Right forelimb (tissue), 1 donor: Measurements from ENCODE around the gene RBM8A.
A peak's percentile ranks its signal among the peaks of the same experiment; 100 is the strongest.
"Not testable (repeated sequence)": the region's sequence is repeated elsewhere in the genome, so short reads cannot be mapped to it uniquely, and the experiment has no call there.

Experiments used
- DNase-seq: peaks from one replicate; pipeline ENCODE4 v3.0.0-alpha.2; 2018

Gene RBM8A

DNA sequence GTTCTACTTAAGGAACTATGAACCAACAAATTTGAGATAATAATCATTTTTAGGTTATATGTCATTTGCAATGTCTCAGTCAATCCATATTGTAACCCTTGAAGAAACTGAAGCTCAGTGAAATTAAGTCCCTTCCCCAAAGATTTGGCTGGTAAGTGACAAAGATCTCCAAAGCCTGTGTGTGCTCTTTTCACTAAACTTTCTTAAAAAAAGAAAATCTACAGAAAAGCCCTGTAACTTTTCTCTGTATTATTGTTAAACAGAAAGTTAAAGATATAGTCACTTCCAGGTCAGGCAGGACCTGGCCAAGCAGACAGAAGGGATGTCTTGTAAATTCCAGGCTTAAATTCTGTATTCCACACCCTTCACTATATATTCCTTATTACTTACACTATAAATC is 29.1 kb upstream of the RBM8A start:
- no peak for DNase-seq

GRCh38 chr1:145955436-145955835 is 28.2 kb upstream of the RBM8A start:
- no peak for DNase-seq

GRCh38 chr1:145953861-145954260 is 26.6 kb upstream of the RBM8A start:
- DNase-seq, result no peak

- no peak for DNase-seq
Observed at GRCh38 chr1:145952903-145953302, 25.6 kb upstream of the RBM8A start.

DNA sequence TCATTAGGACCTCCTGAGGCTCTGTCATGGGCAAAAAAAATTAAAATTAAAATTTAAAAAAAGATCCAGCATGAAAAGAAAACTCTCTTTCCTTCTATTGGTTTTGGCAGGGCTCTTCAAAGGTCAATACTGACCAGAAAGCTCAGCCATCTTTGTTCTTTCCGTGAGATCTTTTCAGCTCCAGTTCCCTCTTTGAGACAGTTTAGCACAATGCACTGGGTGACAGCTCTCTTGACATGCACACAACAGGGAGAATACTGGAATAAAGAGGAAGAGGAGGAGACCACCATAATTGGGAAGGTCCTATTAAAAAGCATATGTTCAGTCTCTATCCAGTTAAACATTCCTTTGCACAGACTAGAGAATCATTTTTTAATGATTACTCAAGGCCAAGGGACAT is 24.2 kb upstream of the RBM8A start:
- DNase-seq, result no peak

- no peak for DNase-seq
Observed at GRCh38 chr1:145949219-145949618, 21.9 kb upstream of the RBM8A start.

- no peak for DNase-seq
Observed at GRCh38 chr1:145947551-145947950, 20.3 kb upstream of the RBM8A start.

- no peak for DNase-seq
Observed at GRCh38 chr1:145946477-145946986, 19.2 kb upstream of the RBM8A start.

- no peak for DNase-seq
Observed at GRCh38 chr1:145944532-145944931, 17.2 kb upstream of the RBM8A start.

DNA sequence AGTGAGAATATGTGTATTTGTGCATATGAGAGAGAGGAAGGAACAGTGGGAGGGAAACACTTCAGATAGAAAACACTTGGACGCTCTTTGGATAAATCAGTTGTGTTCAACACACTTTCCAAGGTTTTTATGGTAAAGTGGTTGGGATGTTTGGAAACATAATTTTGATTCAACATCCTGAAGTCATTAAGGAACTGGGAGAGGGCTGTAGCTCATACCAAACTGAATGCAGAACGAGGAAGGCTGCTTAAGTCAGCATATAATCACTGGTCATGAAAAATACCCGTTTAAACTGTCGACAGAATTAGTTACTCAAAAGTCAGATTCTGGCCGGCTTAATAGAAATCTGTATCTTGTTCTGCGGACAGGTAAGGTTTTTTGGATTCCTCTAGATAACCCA is 15.6 kb upstream of the RBM8A start:
- DNase-seq, result no peak

GRCh38 chr1:145942405-145942804 is 15.1 kb upstream of the RBM8A start:
- DNase-seq, result no peak

DNA sequence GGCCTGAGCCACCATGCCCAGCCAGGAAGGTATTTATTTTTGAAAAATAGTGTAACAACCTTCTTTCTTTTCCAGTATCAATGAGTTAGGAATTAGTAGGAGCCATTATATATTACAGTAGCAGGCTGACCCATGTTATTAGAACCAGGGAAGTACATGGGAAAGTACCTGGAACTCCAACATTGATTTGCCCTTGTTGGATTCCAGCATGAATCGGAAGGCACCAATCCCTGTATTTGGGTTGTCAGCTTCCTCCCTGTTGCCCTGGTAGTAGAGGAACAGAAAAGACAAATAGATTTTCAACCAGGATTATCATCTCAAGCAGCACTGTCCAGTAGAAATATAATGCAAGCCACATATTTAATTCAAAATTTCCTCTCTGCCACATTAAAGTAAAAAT is 10.2 kb upstream of the RBM8A start:
- no peak for DNase-seq

- no peak for DNase-seq
Observed at GRCh38 chr1:145936247-145936646, 9.0 kb upstream of the RBM8A start.

GRCh38 chr1:145935708-145936107 is 8.4 kb upstream of the RBM8A start:
- DNase-seq, result no peak

DNA sequence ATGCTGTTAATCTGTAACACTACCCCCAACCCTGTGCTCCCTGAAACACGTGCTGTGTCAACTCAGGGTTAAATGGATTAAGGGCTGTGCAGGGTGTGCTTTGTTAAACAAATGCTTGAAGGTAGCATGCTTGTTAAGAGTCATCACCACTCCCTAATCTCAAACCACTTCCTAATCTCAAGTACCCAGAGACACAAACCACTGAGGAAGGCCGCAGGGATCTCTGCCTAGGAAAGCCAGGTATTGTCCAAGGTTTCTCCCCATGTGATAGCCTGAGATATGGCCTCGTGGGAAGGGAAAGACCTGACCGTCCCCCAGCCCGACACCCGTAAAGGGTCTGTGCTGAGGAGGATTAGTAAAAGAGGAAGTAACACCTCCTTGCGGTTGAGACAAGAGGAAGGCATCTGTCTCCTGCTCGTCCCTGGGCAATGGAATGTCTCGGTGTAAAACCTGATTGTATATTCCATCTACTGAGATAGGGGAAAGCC is 5.3 kb upstream of the RBM8A start:
- not testable (repeated sequence) for DNase-seq

DNA sequence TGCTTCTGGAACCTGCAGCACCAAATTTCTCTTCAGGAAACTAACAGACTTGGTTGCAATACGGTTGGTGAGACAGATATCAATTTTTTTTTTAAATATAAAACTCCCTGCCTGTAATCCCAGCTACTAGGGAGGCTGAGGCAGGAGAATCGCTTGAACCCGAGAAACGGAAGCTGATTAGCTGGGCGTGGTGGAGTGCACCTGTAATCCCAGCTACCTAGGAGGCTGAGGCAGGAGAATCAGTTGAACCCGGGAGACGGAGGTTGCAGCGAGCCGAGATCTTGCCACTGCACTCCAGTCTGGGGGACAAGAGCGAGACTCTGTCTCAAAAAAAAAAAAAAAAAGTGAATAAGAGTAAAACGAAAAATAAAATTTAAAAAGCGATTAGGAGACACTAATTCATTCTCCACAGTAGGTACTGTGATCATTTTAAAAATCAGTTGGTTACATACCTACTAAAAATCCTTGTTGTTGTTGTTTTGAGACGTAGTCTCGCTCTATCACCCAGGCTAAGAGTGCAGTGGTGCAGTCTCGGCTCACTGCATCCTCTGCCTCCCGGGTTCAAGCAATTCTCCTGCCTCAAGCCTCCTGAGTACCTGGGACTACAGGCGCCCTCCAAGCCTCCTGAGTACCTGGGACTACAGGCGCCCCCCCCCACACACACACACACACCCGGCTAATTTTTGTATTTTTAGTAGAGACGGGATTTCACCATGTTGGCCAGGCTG is 796 bp upstream of the RBM8A start:
- DNase-seq, result no peak

- no peak for DNase-seq
Observed at GRCh38 chr1:145926686-145927062, 610 bp downstream of the RBM8A start.

GRCh38 chr1:145922266-145922665 is 5.0 kb downstream of the RBM8A start:
- DNase-seq, result no peak

GRCh38 chr1:145920297-145920696 is 7.0 kb downstream of the RBM8A start:
- not testable (repeated sequence) for DNase-seq

GRCh38 chr1:145918992-145919939 is 8.0 kb downstream of the RBM8A start:
- no peak for DNase-seq

DNA sequence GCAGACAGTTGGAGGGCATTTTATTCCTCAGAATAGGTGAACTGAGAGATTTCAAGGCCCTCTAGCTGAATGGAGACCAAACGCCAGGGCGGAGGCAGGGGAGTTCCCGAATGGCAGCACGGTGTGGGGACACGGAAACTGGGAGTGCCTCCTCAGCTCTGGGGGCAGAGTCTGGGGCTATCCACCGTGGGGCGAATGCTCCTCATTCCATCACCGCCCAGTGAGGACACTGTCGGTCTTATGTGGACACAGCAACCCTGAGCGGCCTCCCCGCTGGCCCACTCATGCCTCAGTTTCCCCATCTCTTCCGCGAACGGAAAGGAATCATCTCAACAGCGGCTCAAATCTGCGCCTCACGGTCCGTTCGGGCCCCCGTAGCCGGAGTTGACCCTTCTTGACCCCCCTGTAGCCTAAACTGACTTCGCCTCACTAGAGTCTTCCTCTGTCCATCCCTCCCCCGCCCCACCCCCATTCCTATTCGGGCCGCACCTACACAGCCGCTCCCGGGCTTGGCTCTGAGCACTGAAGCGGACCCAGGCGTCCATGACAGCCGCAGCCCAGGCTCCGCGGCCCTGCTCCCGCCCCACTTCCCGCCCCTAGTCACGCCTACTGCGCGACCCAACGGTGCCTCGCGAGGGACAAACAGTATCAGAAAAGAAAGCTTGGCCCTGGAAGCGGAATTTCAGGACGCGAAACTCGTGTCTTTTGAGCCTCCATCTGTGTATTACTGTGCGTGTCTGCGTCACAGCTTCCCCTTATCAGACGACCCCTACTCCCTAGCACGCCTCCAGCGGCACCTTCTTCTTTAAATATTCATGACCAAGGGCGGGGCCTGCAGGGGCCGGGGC is 8.9 kb downstream of the RBM8A start, which contains the start of gene PEX11B:
Gene PEX11B (minus strand): TSS at position 574 of the 848 bp plus-strand sequence. CDS start 29 bp downstream, at position 545.
- peak; percentile 93 for DNase-seq

DNA sequence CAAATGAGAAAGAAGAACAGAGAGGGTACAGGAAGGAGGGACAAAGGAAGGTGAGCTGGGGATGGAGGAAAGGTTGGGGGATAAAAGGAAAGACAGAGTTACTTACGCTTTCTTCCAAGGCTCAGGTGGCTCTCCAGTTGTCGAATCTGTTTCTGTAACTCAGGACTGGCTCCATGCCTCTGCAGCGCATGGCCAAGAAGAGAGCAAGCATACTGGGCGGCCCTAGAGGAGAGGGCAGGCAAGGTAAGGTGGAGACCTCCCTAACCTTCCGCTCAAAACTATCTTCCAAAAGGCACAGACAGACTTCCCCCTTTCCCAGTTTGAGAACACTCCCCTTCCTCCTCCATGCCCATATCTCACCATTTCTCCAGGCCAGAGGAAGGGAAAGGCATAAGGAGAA is 9.7 kb downstream of the RBM8A start:
- no peak for DNase-seq

DNA sequence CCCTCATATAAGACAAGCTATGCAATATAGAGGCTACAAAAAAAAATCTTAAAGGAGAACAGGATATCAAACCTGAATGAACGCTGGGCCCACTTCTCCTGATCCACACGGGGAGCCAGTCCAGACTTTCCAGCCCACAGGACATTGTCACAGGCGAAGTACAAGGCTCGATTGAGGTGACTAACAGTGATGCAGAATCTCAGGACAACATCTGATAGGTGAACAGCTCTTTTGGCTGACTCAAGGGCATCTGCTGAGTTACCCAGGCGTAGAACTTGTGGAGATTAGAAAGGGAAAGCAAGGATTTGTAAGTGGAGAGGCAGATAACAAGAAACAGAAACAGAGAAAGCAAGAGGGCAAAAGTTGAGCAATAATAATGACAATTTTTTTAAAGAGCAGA is 10.5 kb downstream of the RBM8A start:
- no peak for DNase-seq
